H1 (cell line): ENCODE data around the gene COL25A1. TPM values are rescaled to one million over a fixed set of nuclear protein-coding genes. Genes with fewer than 3 reads are reported as not detected.

Experiments
- KDM5A ChIP-seq: fragments of 200-600 bp; IDR thresholded peaks from 2 replicates; pipeline ENCODE4 v1.7.1; 2012; ENCODE audit warnings: mild to moderate bottlenecking, low read length, inconsistent platforms, mixed read lengths
- POU5F1 ChIP-seq: IDR thresholded peaks from 2 replicates; pipeline ENCODE4 v1.6.1; 2011; ENCODE audit warnings: low read depth, mild to moderate bottlenecking, low read length, moderate library complexity
- SIX5 ChIP-seq: IDR thresholded peaks from 2 replicates; pipeline ENCODE4 v1.6.1; 2011; ENCODE audit warnings: mild to moderate bottlenecking, low read depth, low read length
- USF2 ChIP-seq: IDR thresholded peaks from 2 replicates; pipeline ENCODE4 v1.6.1; 2011; ENCODE audit warnings: low read length, improper control_type of control experiment
- ZNF274 ChIP-seq: IDR thresholded peaks from 2 replicates; pipeline ENCODE4 v1.7.0; 2012; ENCODE audit warnings: low read length, borderline replicate concordance; ENCODE audit errors: extremely low read depth
- polyA plus RNA-seq, 7 experiments: library from polyadenylated mRNA; depleted of rRNA in 3 of 7; stranded (reverse) in 5 of 7; unstranded in 2 of 7; fragments of >200 nt in 5 of 7; fragments of 200-250 nt in 2 of 7; gene quantifications; 1 replicate in 5 of 7; 2 replicates in 1 of 7; 4 replicates in 1 of 7; pipeline versions ENCODE4 v1.2.1 to v1.2.3, GENCODE V29; 2011 to 2013; ENCODE audit warnings: missing spikeins in 2 of 7, mixed read lengths in 2 of 7
- total RNA-seq: library from RNA; stranded (reverse); fragmentation: NEBNext Ultra II Directional; extraction: Animal tissue kit (Norgen Biotek cat#: 25700); gene quantifications from 2 replicates; pipeline ENCODE4 v1.2.1, GENCODE V29; 2021
- TF ChIP-seq, protein P1 (sequence below): IDR thresholded peaks from 2 replicates; pipeline ENCODE4 v1.6.1; 2012; ENCODE audit warnings: low read length, inconsistent platforms

The COL25A1 gene
- total and polyA plus RNA-seq, 2 of the 8 experiments (the other 6 are each of a cell fraction or from before 2014, with no cell fraction given) = 1.1 to 8.3 TPM

DNA sequence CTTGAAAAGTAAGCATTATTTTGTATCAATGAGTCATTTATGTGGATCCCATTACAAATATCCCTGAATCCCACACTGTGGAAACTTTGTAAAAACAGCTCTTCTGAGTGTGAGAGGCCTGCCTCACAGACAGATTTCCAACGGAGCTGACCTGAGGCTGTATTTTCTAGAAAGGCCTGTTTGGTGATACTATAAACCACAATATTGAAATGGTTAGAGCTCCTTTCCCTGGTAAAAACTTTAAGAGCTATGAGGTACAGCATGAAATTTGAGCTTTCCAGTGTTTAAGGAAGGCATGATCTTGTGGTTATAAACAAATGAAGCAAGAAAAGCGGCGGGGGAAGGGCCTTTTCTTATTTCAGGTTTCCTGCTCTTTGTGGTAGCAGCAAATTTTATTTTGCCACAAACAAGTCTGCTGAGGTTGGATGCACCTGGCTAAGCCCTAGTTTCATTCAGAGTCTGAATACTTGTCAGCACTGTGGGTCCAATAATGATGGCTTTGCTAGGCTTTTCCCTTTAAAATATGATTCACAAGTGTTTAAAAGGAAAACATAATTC is 452.8 kb downstream of the COL25A1 start (continued):
- TF ChIP-seq, protein P1, sequence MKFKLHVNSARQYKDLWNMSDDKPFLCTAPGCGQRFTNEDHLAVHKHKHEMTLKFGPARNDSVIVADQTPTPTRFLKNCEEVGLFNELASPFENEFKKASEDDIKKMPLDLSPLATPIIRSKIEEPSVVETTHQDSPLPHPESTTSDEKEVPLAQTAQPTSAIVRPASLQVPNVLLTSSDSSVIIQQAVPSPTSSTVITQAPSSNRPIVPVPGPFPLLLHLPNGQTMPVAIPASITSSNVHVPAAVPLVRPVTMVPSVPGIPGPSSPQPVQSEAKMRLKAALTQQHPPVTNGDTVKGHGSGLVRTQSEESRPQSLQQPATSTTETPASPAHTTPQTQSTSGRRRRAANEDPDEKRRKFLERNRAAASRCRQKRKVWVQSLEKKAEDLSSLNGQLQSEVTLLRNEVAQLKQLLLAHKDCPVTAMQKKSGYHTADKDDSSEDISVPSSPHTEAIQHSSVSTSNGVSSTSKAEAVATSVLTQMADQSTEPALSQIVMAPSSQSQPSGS = no peak
- TF ChIP-seq ZNF274 = no peak
- TF ChIP-seq USF2 = no peak
- no peak for TF ChIP-seq SIX5
- no peak for TF ChIP-seq POU5F1
- TF ChIP-seq KDM5A = no peak
